Stimulated activated CD4-positive, alpha-beta T cell treated with anti-CD3 and anti-CD28 coated beads, Interleukin-1b, Interleukin-23, amount 100 ng/mL, for 48 hours (primary cell): ENCODE measurements around the gene ZFP36L2.

ENCODE experiments used
- DNase-seq: peaks from one replicate; pipeline ENCODE4 v3.0.0-alpha.2; 2020

Gene ZFP36L2

GRCh38 chr2:43241558-43241957, 15.2 kb upstream of the ZFP36L2 start:
- DNase-seq: no peak

- no peak for DNase-seq
Observed at GRCh38 chr2:43240766-43241150, 14.4 kb upstream of the ZFP36L2 start.

- DNase-seq: no peak
Observed at GRCh38 chr2:43239981-43240765, 13.8 kb upstream of the ZFP36L2 start.

GRCh38 chr2:43238813-43239212, 12.4 kb upstream of the ZFP36L2 start:
- DNase-seq: no peak

GRCh38 chr2:43238176-43238575, 11.8 kb upstream of the ZFP36L2 start:
- no peak for DNase-seq

- no peak for DNase-seq
Observed at GRCh38 chr2:43233218-43234212, 7.1 kb upstream of the ZFP36L2 start.

GRCh38 chr2:43230951-43231827, 4.8 kb upstream of the ZFP36L2 start:
- DNase-seq: no peak

- DNase-seq: no peak
Observed at GRCh38 chr2:43230351-43230885, 4.0 kb upstream of the ZFP36L2 start.

- DNase-seq: no peak
Observed at GRCh38 chr2:43228756-43229659, 2.6 kb upstream of the ZFP36L2 start.

GRCh38 chr2:43228321-43228751, 1.9 kb upstream of the ZFP36L2 start:
- no peak for DNase-seq

- DNase-seq: no peak
Observed at GRCh38 chr2:43227830-43228281, 1.4 kb upstream of the ZFP36L2 start.

GRCh38 chr2:43226955-43227829, 786 bp upstream of the ZFP36L2 start:
- DNase-seq: peak; percentile 63

- DNase-seq: peak; percentile 56
Observed at GRCh38 chr2:43225788-43226557, 433 bp downstream of the ZFP36L2 start.

- peak; percentile 72 for DNase-seq
Observed at GRCh38 chr2:43225093-43225787, 1.2 kb downstream of the ZFP36L2 start.

GRCh38 chr2:43224571-43225092, 1.8 kb downstream of the ZFP36L2 start:
- peak; percentile 42 for DNase-seq

GRCh38 chr2:43224131-43224570, 2.3 kb downstream of the ZFP36L2 start:
- DNase-seq: peak; percentile 80

- no peak for DNase-seq
Observed at GRCh38 chr2:43223521-43224001, 2.8 kb downstream of the ZFP36L2 start.
